A549 (cell line): Measurements from ENCODE around the gene DNMT3L. TPM values are rescaled to one million over a fixed set of nuclear protein-coding genes. Genes with fewer than 3 reads are reported as not detected.
A peak's percentile ranks its signal among the peaks of the same experiment; 100 is the strongest.

Source experiments
- ATAC-seq, 2 experiments: fragments of 200-7000 bp in 1 of 2; fragments of >200 bp in 1 of 2; cut with Nextera tagmentation in 1 of 2; cut with Tn5 transposase in 1 of 2; 3 replicates each; pipeline versions ENCODE4 v1.8.0 to v1.9.1; 2018 to 2020; ENCODE audit warnings: mild to moderate bottlenecking in 1 of 2, moderate library complexity in 1 of 2
- CTCF ChIA-PET: fragments of 300-600 bp; sonication (Branson Sonifier 250); formaldehyde crosslinking; extraction: SDS; loops from one replicate; lab custom pipeline; 2021; ENCODE audit warnings: antibody characterized with exemption, inconsistent platforms; lab: Yijun Ruan, JAX
- POLR2A ChIA-PET: fragments of 350-600 bp; formaldehyde crosslinking; extraction: SDS; loops from one replicate; lab custom pipeline; 2021; ENCODE audit warnings: antibody characterized with exemption, inconsistent platforms; lab: Yijun Ruan, JAX
- DNase-seq, 2 experiments: peaks; one replicate each; pipeline versions ENCODE4 v3.0.0 to v3.0.0-alpha.2; 2011 to 2016; ENCODE audit warnings: low read depth in 1 of 2, low spot score in 1 of 2
- FAIRE-seq: peaks from 2 replicates; lab custom pipeline; 2011; peaks lifted over from hg19 to GRCh38; lab: Jason Lieb, UNC
- H3K27ac ChIP-seq, 2 experiments: fragments of >200 bp; sonication (Bioruptor Twin); formaldehyde crosslinking; 3 replicates each; pipeline ENCODE4 v1.5.1; 2016 to 2017
- H3K4me1 ChIP-seq: fragments of >200 bp; sonication (Bioruptor Twin); formaldehyde crosslinking; 3 replicates; pipeline ENCODE4 v1.6.1; 2016
- H3K4me2 ChIP-seq: fragments of >200 bp; sonication (Bioruptor Twin); formaldehyde crosslinking; 3 replicates; pipeline ENCODE4 v1.6.1; 2016
- H3K4me3 ChIP-seq: fragments of >200 bp; sonication (Bioruptor Twin); formaldehyde crosslinking; 3 replicates; pipeline ENCODE4 v1.5.1; 2016
- H3K9me3 ChIP-seq: fragments of >200 bp; sonication (Bioruptor Twin); formaldehyde crosslinking; 3 replicates; pipeline ENCODE4 v1.6.1; 2016
- CEBPB ChIP-seq, 2 experiments: fragments of >200 bp in 1 of 2; sonication (Bioruptor Twin) in 1 of 2; formaldehyde crosslinking in 1 of 2; IDR thresholded peaks; 2 replicates each; pipeline ENCODE4 v1.6.1; 2012 to 2016
- CHD4 ChIP-seq: fragments of 200-600 bp; sonication (generic); IDR thresholded peaks from 2 replicates; pipeline ENCODE4 v1.6.1; 2016; ENCODE audit warnings: antibody characterized with exemption, mild to moderate bottlenecking, borderline replicate concordance
- E2F6 ChIP-seq: IDR thresholded peaks from 2 replicates; pipeline ENCODE4 v1.6.1; 2012; ENCODE audit warnings: low read depth, borderline replicate concordance
- FOSB ChIP-seq: fragments of 250-450 bp; sonication (Bioruptor Pico); IDR thresholded peaks from 2 replicates; pipeline ENCODE4 v1.5.0; 2020; ENCODE audit warnings: mild to moderate bottlenecking, moderate library complexity
- HES2 ChIP-seq: fragments of >200 bp; sonication (Bioruptor Twin); formaldehyde crosslinking; IDR thresholded peaks from 2 replicates; pipeline ENCODE4 v1.6.1; 2016
- HOXB5 ChIP-seq: fragments of 250-450 bp; sonication (Bioruptor Pico); IDR thresholded peaks from 2 replicates; pipeline ENCODE4 v1.5.0; 2020; ENCODE audit warnings: mild to moderate bottlenecking, moderate library complexity
- JUN ChIP-seq, 2 experiments: fragments of >200 bp; sonication (Bioruptor Twin); formaldehyde crosslinking; IDR thresholded peaks; 2 replicates in 1 of 2; 3 replicates in 1 of 2; pipeline ENCODE4 v1.6.1; 2016 to 2017
- JUNB ChIP-seq: fragments of >200 bp; sonication (Bioruptor Twin); formaldehyde crosslinking; IDR thresholded peaks from 2 replicates; pipeline ENCODE4 v1.6.1; 2016
- KDM5A ChIP-seq: fragments of 200-600 bp; sonication (generic); IDR thresholded peaks from 2 replicates; pipeline ENCODE4 v1.6.1; 2016; ENCODE audit warnings: antibody characterized with exemption, mild to moderate bottlenecking
- MYC ChIP-seq: IDR thresholded peaks from 2 replicates; pipeline ENCODE4 v1.6.1; 2012; ENCODE audit warnings: mild to moderate bottlenecking, inconsistent platforms, low read length, improper control_type of control experiment, borderline replicate concordance
- POLR2A ChIP-seq: IDR thresholded peaks from 2 replicates; pipeline ENCODE4 v1.6.1; 2012; ENCODE audit warnings: mild to moderate bottlenecking, low read length
- RCOR1 ChIP-seq: fragments of 150-350 bp; IDR thresholded peaks from 2 replicates; pipeline ENCODE4 v1.6.1; 2014; ENCODE audit warnings: antibody characterized with exemption, low read length, low read depth
- REST ChIP-seq: fragments of 200-600 bp; sonication (generic); IDR thresholded peaks from 2 replicates; pipeline ENCODE4 v1.6.1; 2016; ENCODE audit warnings: antibody characterized with exemption, mild to moderate bottlenecking, moderate library complexity
- SREBF2 ChIP-seq: fragments of 450-650 bp; IDR thresholded peaks from 2 replicates; pipeline ENCODE4 v1.6.1; 2014; ENCODE audit warnings: mild to moderate bottlenecking, moderate library complexity
- TP53 ChIP-seq: fragments of 250-450 bp; sonication (Bioruptor Pico); IDR thresholded peaks from 2 replicates; pipeline ENCODE4 v1.5.0; 2021; ENCODE audit warnings: mild to moderate bottlenecking, moderate library complexity
- USF2 ChIP-seq: fragments of 450-650 bp; IDR thresholded peaks from 2 replicates; pipeline ENCODE4 v1.6.1; 2014; ENCODE audit warnings: antibody characterized with exemption
- ZC3H11A ChIP-seq: fragments of 450-650 bp; IDR thresholded peaks from 2 replicates; pipeline ENCODE4 v1.6.1; 2014; ENCODE audit warnings: antibody characterized with exemption, mild to moderate bottlenecking
- ZFP36 ChIP-seq: fragments of 450-650 bp; IDR thresholded peaks from 2 replicates; pipeline ENCODE4 v1.6.1; 2014; ENCODE audit warnings: borderline replicate concordance; ENCODE audit not compliant: partially characterized antibody
- ZNF302 ChIP-seq: fragments of 250-450 bp; sonication (Bioruptor Pico); IDR thresholded peaks from 2 replicates; pipeline ENCODE4 v1.9.0; 2021; ENCODE audit warnings: inconsistent platforms, mild to moderate bottlenecking, moderate library complexity
- WGBS: methylation state at CpG from one replicate; pipeline ENCODE4 v1.1.6; 2017; ENCODE audit errors: missing lambda C conversion rate; 5-methylcytosine and 5-hydroxymethylcytosine counted together
- polyA plus RNA-seq, 4 experiments: library from polyadenylated mRNA; depleted of rRNA in 3 of 4; stranded (reverse); fragments of >200 nt; fragmentation: RNase III in 1 of 4; extraction: RNeasy Plus Mini Kit Qiagen cat#74134 plus additional on column Dnase treatment in 1 of 4; gene quantifications; 2 replicates in 3 of 4; 3 replicates in 1 of 4; pipeline ENCODE4 v1.2.3, GENCODE V29; 2011 to 2017
- TF ChIP-seq, protein P1 (sequence below): IDR thresholded peaks from 2 replicates; pipeline ENCODE4 v1.6.1; 2012

DNMT3L gene
- polyA plus RNA-seq, 2 of the 4 experiments (the other 2 are of a cell fraction) = not detected

DNA sequence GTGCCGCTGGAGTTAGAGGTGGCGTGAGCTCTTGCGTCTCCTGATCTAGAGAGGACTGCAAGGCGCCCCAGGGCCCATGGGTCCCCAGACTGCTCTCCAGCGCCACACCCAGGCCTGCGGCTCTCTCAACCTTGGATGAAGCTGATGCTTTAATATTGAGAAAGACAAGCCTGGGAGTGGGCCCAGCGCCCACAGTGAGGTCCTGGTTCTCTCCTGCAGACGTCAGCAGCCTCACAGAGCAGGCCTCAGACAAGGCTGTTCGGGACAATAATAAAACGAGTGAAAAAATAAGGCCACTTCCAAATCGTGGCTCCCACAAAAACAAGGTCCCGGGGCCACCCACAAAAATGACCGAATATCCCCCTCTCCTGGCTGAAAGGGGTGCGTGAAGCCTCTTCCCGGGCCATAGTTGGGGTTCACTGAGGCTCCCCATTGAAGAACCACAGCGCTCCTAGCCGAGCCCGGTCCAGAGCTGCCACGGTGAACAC, 6.0 kb upstream of the DNMT3L start:
- no peak for FAIRE-seq
- H3K4me3 ChIP-seq = no peak overlapping the region

GRCh38 chr21:44265734-44266270, 4.1 kb upstream of the DNMT3L start:
- ATAC-seq = no peak
- no peaks in the 10 kb centered on the region for H3K4me1 ChIP-seq
- 74% methylated on average over 6 of the region's 17 CpGs for WGBS
- POLR2A ChIA-PET = no interaction called here
- no peak overlapping the region for H3K27ac ChIP-seq
- CTCF ChIA-PET = no interaction called here
- FAIRE-seq = no peak
- H3K9me3 ChIP-seq = no peaks in the 10 kb centered on the region
- H3K4me3 ChIP-seq = no peak overlapping the region
- H3K4me2 ChIP-seq = no peak overlapping the region
- TF ChIP-seq CEBPB (IDR thresholded peaks at IDR 0.05) = no peak
- TF ChIP-seq KDM5A = no peak
- no peak for TF ChIP-seq JUNB
- no peak for TF ChIP-seq POLR2A
- no peak for TF ChIP-seq ZC3H11A
- TF ChIP-seq TP53 (CRISPR knock-in tag) = no peak
- no peak for TF ChIP-seq MYC
- DNase-seq = no peak

More for the DNA sequence above, 6.0 kb upstream of the DNMT3L start:
- TF ChIP-seq RCOR1 = no peak
- TF ChIP-seq FOSB = no peak
- ChIA-PET POLR2A (no interaction called here), CTCF (interaction anchor here (0.5 to 1.1 kb wide), 3 partner anchors 8 to 30 kb away, joined by 3 to 5 read pairs (median 3); no protein-coding TSS in a partner anchor)
- DNase-seq (no peak), ATAC-seq (peak in 1 of 2 experiments; percentile 50; a peak in 2 of 6 replicates)
- Histone ChIP-seq H3K4me1 (no peaks in the 10 kb centered on the region), H3K4me2 (no peak overlapping the region), H3K27ac (no peak overlapping the region), H3K9me3 (no peaks in the 10 kb centered on the region)
- 62% methylated on average over 17 of the region's 19 CpGs for WGBS

- CTCF ChIA-PET = no interaction called here
- H3K4me2 ChIP-seq = no peak overlapping the region
- H3K4me1 ChIP-seq = no peaks in the 10 kb centered on the region
- FAIRE-seq (no peak), DNase-seq (no peak)
- WGBS = 76% methylated on average over 4 of the region's 4 CpGs
- no peak overlapping the region for H3K27ac ChIP-seq
- no peak for TF ChIP-seq HES2
- TF ChIP-seq CHD4 = no peak
- TF ChIP-seq HOXB5 = no peak
- TF ChIP-seq, protein P1, sequence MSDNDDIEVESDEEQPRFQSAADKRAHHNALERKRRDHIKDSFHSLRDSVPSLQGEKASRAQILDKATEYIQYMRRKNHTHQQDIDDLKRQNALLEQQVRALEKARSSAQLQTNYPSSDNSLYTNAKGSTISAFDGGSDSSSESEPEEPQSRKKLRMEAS = no peak
- TF ChIP-seq CEBPB (IDR thresholded peaks at IDR 0.05) = no peak
- TF ChIP-seq, all 56 proteins: peak for 0
- POLR2A ChIA-PET = no interaction called here
- ATAC-seq = no peak
- Histone ChIP-seq H3K9me3 (no peaks in the 10 kb centered on the region), H3K4me3 (no peak overlapping the region)
Measured at GRCh38 chr21:44263768-44264167, 2.1 kb upstream of the DNMT3L start.

DNA sequence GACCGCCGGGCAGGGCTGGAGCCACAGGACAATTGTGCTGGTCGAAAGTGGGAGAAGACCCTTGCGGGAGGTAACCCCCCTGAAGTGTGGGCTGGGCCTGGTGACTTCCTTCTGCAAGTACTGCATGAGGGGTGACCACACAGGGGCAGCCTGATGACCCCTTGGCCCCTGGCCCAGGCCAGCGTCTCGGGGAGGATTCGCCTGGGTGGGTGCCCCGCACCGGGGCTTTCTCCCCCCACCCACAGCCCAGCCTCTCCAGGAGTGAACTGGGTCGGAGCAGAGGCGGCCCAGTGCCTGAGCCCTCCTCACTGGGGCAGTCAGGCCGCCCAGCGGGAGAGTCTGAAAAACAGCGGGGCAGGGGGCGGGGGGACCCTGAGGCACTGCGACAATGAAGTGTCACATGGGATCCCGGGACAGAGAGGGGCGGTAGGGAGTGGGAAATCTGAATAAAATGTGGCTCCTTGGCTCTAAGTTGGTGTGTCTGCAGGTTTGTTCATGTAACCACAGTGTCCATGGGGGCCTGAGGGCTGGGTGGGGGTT, 1.6 kb upstream of the DNMT3L start:
- ATAC-seq (no peak; a peak in 1 of 6 replicates), DNase-seq (no peak), FAIRE-seq (no peak)
- Histone ChIP-seq H3K4me3 (no peak overlapping the region), H3K4me2 (no peak overlapping the region), H3K9me3 (no peaks in the 10 kb centered on the region), H3K4me1 (no peaks in the 10 kb centered on the region), H3K27ac (no peak overlapping the region)
- TF ChIP-seq REST (no peak), KDM5A (no peak), SREBF2 (no peak), ZC3H11A (no peak), ZNF302 (CRISPR knock-in tag) (no peak), JUN (IDR thresholded peaks at IDR 0.05) (no peak), ZFP36 (no peak), E2F6 (no peak), USF2 (no peak)
- CTCF ChIA-PET = no interaction called here
- POLR2A ChIA-PET = no interaction called here
- WGBS = 56% methylated on average over 7 of the region's 18 CpGs
